Measurements from ENCODE around the gene FBXL19. TPM values are rescaled to one million over a fixed set of nuclear protein-coding genes. Genes with fewer than 3 reads are reported as not detected.

Gene FBXL19
- total and polyA plus RNA-seq, 2 of the 13 experiments (the other 11 are each of a cell fraction or from before 2014, with no cell fraction given): 6.0 to 13.7 TPM

GRCh38 chr16:30893744-30894539 is 29.4 kb upstream of the FBXL19 start, which contains the start of gene BCL7C (continued):
- TF ChIP-seq ZFX (CRISPR knock-in tag; IDR thresholded peaks at IDR 0.05; ENCODE audit: low read depth) (peak; percentile 89), ZNF547 (CRISPR knock-in tag; IDR thresholded peaks at IDR 0.05) (peak; percentile 96), USF2 (IDR thresholded peaks at IDR 0.05; ENCODE audit: low read depth, low read length) (peak; percentile 73), USF2 (CRISPR knock-in tag; IDR thresholded peaks at IDR 0.05; ENCODE audit: borderline replicate concordance) (peak; percentile 66), SP1 (IDR thresholded peaks at IDR 0.05) (no peak; the same call in 1 of the 2 replicates), SP1 (CRISPR knock-in tag; IDR thresholded peaks at IDR 0.05) (peak; percentile 91), SIX1 (CRISPR knock-in tag; IDR thresholded peaks at IDR 0.05; ENCODE audit: borderline replicate concordance) (no peak), ZNF337 (CRISPR knock-in tag; IDR thresholded peaks at IDR 0.05; ENCODE audit: borderline replicate concordance, low read depth) (no peak; the same call in 1 of the 2 replicates), EP300 (IDR thresholded peaks at IDR 0.05; ENCODE audit: low read depth in 2 of 2, low read length in 2 of 2) (no peak), EP300 (CRISPR knock-in tag; IDR thresholded peaks at IDR 0.05; ENCODE audit: borderline replicate concordance) (peak; percentile 81), ZNF121 (CRISPR knock-in tag; IDR thresholded peaks at IDR 0.05) (no peak), NFATC3 (CRISPR knock-in tag; IDR thresholded peaks at IDR 0.05) (peak; percentile 95), DBP (CRISPR knock-in tag; IDR thresholded peaks at IDR 0.05; ENCODE audit: not compliant biosample characterization) (no peak), KDM5A (IDR thresholded peaks at IDR 0.05; ENCODE audit: borderline replicate concordance, low read length) (no peak), IKZF1 (IDR thresholded peaks at IDR 0.05) (no peak), RBAK (CRISPR knock-in tag; IDR thresholded peaks at IDR 0.05) (peak; percentile 37; the same call in 1 of the 2 replicates), SP2 (CRISPR knock-in tag; IDR thresholded peaks at IDR 0.05) (peak; percentile 40; the same call in 1 of the 2 replicates), ZNF7 (CRISPR knock-in tag; IDR thresholded peaks at IDR 0.05) (peak; percentile 53; the same call in 1 of the 2 replicates), ZNF124 (CRISPR knock-in tag; IDR thresholded peaks at IDR 0.05) (0 out of 2 replicates have a peak, but pooled peaks have one; percentile 58), MYPOP (CRISPR knock-in tag; IDR thresholded peaks at IDR 0.05) (no peak; the same call in 1 of the 2 replicates), PHF20 (CRISPR knock-in tag; IDR thresholded peaks at IDR 0.05) (peak; percentile 76), MTA3 (CRISPR knock-in tag; IDR thresholded peaks at IDR 0.05) (0 out of 2 replicates have a peak, but pooled peaks have one; percentile 52), PBX2 (CRISPR knock-in tag; IDR thresholded peaks at IDR 0.05) (no peak), ZNF12 (CRISPR knock-in tag; IDR thresholded peaks at IDR 0.05) (peak; percentile 63; the same call in 1 of the 2 replicates)

Measured in HepG2 (cell line).